GM23338 (cell line): Measurements from ENCODE around the gene EXO1.

Source experiments
- EZH2 ChIP-seq: fragments of 200-600 bp; sonication (generic); IDR thresholded peaks from one replicate; pipeline ENCODE4 v1.8.0; 2017; ENCODE audit warnings: antibody characterized with exemption, mild to moderate bottlenecking, low read depth; ENCODE audit not compliant: unreplicated experiment
- EZH2phosphoT487 ChIP-seq: fragments of 200-600 bp; sonication (generic); IDR thresholded peaks from one replicate; pipeline ENCODE4 v1.8.1; 2018; ENCODE audit warnings: antibody characterized with exemption; ENCODE audit not compliant: unreplicated experiment
- POLR2AphosphoS5 ChIP-seq: IDR thresholded peaks from 2 replicates; pipeline ENCODE4 v1.6.1; 2016; ENCODE audit warnings: antibody characterized with exemption, low read depth
- TF ChIP-seq, protein P1 (sequence below), 2 experiments: fragments of 200-600 bp in 1 of 2; sonication (generic) in 1 of 2; conservative IDR thresholded peaks; 2 replicates each; pipeline versions ENCODE4 v1.5.1 to v1.6.1; 2016 to 2017; ENCODE audit warnings: antibody characterized with exemption in 2 of 2, low read depth in 2 of 2, mild to moderate bottlenecking in 2 of 2, moderate library complexity in 1 of 2

DNA sequence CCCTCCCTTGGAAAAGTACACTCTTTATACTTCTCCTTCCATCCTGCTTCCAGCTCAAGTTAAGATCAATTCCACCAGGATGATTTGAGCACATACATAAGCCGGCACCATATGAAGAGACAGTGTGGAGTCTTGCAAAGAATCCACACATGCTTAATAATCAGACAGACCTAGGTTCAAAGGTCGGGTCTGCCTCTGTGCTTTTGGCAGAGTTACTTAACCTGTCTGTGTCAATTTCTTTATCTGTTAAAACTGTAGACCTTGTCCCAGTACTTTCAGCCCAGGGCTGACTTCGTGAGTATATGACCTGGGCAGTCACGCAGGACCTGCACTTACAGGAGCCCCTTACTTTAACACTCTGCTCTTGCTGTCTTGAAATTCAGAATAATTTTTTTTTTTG lies 79.3 kb downstream of the EXO1 start:
- TF ChIP-seq, protein P1, sequence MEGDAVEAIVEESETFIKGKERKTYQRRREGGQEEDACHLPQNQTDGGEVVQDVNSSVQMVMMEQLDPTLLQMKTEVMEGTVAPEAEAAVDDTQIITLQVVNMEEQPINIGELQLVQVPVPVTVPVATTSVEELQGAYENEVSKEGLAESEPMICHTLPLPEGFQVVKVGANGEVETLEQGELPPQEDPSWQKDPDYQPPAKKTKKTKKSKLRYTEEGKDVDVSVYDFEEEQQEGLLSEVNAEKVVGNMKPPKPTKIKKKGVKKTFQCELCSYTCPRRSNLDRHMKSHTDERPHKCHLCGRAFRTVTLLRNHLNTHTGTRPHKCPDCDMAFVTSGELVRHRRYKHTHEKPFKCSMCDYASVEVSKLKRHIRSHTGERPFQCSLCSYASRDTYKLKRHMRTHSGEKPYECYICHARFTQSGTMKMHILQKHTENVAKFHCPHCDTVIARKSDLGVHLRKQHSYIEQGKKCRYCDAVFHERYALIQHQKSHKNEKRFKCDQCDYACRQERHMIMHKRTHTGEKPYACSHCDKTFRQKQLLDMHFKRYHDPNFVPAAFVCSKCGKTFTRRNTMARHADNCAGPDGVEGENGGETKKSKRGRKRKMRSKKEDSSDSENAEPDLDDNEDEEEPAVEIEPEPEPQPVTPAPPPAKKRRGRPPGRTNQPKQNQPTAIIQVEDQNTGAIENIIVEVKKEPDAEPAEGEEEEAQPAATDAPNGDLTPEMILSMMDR (conservative IDR thresholded peaks at IDR 0.05; ENCODE audit: low read depth in 2 of 2), result no peak
- no peak for TF ChIP-seq POLR2AphosphoS5
- TF ChIP-seq EZH2, result no peak
- no peak for TF ChIP-seq EZH2phosphoT487
